Fibroblast of lung (primary cell): ENCODE measurements around the gene OLA1. TPM values are rescaled to one million over a fixed set of nuclear protein-coding genes. Genes with fewer than 3 reads are reported as not detected.

Experiments used
- DNase-seq, 2 donors: peaks; one replicate each; pipeline versions ENCODE4 v3.0.0 to v3.0.0-alpha.2; 2010; ENCODE audit warnings: low read depth in 2 of 2
- H2AFZ ChIP-seq: 2 replicates; pipeline ENCODE4 v1.5.1; 2012; ENCODE audit warnings: low read length, control low read depth, inconsistent platforms
- H3K27ac ChIP-seq: 2 replicates; pipeline ENCODE4 v1.5.1; 2011; ENCODE audit warnings: low read length, control low read depth; ENCODE audit not compliant: insufficient read depth
- H3K27me3 ChIP-seq: 2 replicates; pipeline ENCODE4 v1.5.1; 2011; ENCODE audit warnings: mild to moderate bottlenecking, low read length; ENCODE audit not compliant: control insufficient read depth, insufficient read depth
- H3K36me3 ChIP-seq: 2 replicates; pipeline ENCODE4 v1.5.1; 2011; ENCODE audit warnings: low read length; ENCODE audit not compliant: control insufficient read depth, insufficient read depth
- H3K4me1 ChIP-seq: 2 replicates; pipeline ENCODE4 v1.5.1; 2011; ENCODE audit warnings: low read length; ENCODE audit not compliant: control insufficient read depth, insufficient read depth; ENCODE audit errors: extremely low read depth
- H3K4me2 ChIP-seq: 2 replicates; pipeline ENCODE4 v1.5.1; 2011; ENCODE audit warnings: low read length, control low read depth; ENCODE audit not compliant: insufficient read depth; ENCODE audit errors: extremely low read depth
- H3K4me3 ChIP-seq, 4 experiments: fragments of 200-600 bp in 1 of 4; sonication (generic) in 1 of 4; replicated peaks in 1 of 4; 2 replicates each; pipeline ENCODE4 v1.5.1; 2011 to 2016; ENCODE audit warnings: low read length in 4 of 4, low read depth in 3 of 4, mild to moderate bottlenecking in 3 of 4, control low read depth in 2 of 4, inconsistent platforms in 1 of 4, mixed read lengths in 1 of 4; ENCODE audit not compliant: insufficient read depth in 1 of 4; ENCODE audit errors: control extremely low read depth in 1 of 4
- H3K79me2 ChIP-seq: 2 replicates; pipeline ENCODE4 v1.5.1; 2012; ENCODE audit warnings: mild to moderate bottlenecking, low read length, inconsistent platforms; ENCODE audit not compliant: control insufficient read depth, insufficient read depth
- H3K9ac ChIP-seq: 2 replicates; pipeline ENCODE4 v1.5.1; 2011; ENCODE audit warnings: mild to moderate bottlenecking, low read length, control low read depth; ENCODE audit not compliant: insufficient read depth
- H3K9me3 ChIP-seq: 2 replicates; pipeline ENCODE4 v1.5.1; 2012; ENCODE audit warnings: low read depth, low read length; ENCODE audit not compliant: control insufficient read depth, insufficient read depth
- H4K20me1 ChIP-seq: 2 replicates; pipeline ENCODE4 v1.5.1; 2011; ENCODE audit warnings: low read length; ENCODE audit not compliant: control insufficient read depth, insufficient read depth; ENCODE audit errors: extremely low read depth
- EZH2 ChIP-seq: IDR thresholded peaks from 2 replicates; pipeline ENCODE4 v1.5.1; 2012; ENCODE audit warnings: low read length, control low read depth, mild to moderate bottlenecking; ENCODE audit errors: missing control alignments
- polyA plus RNA-seq, 2 donors: library from polyadenylated mRNA; depleted of rRNA in 1 of 2; stranded (reverse) in 1 of 2; unstranded in 1 of 2; fragments of >200 nt; gene quantifications; 2 replicates each; pipeline ENCODE4 v1.2.1, GENCODE V29; 2011 to 2012; ENCODE audit warnings: missing spikeins in 1 of 2
- total RNA-seq: library from RNA; depleted of rRNA; stranded (reverse); fragments of >200 nt; gene quantifications from 2 replicates; pipeline ENCODE4 v1.2.1, GENCODE V29; 2014
- TF ChIP-seq, protein P1 (sequence below), 2 donors: IDR thresholded peaks in 1 of 2; conservative IDR thresholded peaks in 1 of 2; 1 replicate in 1 of 2; 2 replicates in 1 of 2; pipeline ENCODE4 v1.5.1; 2011 to 2012; ENCODE audit warnings: low read length in 2 of 2, control low read depth in 1 of 2, inconsistent platforms in 1 of 2, low read depth in 1 of 2, mild to moderate bottlenecking in 1 of 2

The OLA1 gene
- total and polyA plus RNA-seq, 2 donors (not counting 1 experiment from before 2014, with no cell fraction given) = 74.3 to 91.4 TPM

DNA sequence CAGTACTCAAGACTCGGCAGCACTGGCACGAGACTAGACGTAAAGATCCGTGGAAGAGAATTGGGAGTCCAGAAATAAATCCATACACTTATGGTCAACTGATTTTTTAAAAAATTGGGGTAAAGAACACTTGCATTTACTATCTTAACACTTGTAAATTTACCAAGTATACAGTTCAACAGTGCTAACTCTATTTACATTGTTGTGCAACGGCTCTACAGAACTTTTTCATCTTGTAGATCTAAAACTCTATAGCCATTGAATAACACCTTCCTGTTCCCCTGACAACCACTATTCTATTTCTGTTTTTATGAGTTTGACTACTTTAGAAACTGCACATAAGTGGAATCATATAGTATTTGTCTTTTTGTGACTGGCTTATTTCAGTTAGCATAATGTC, 153.8 kb downstream of the OLA1 start:
- Histone ChIP-seq H4K20me1 (no peaks in the 10 kb centered on the region), H3K4me2 (no peak overlapping the region), H3K36me3 (no peaks in the 10 kb centered on the region), H3K9ac (no peak overlapping the region), H3K4me3 (no peak overlapping the region), H2AFZ (no peak overlapping the region), H3K27me3 (no peaks in the 10 kb centered on the region), H3K4me1 (no peaks in the 10 kb centered on the region), H3K79me2 (no peaks in the 10 kb centered on the region), H3K9me3 (no peaks in the 10 kb centered on the region), H3K27ac (no peak overlapping the region)
- DNase-seq = no peak
- TF ChIP-seq EZH2 = no peak
- TF ChIP-seq, protein P1, sequence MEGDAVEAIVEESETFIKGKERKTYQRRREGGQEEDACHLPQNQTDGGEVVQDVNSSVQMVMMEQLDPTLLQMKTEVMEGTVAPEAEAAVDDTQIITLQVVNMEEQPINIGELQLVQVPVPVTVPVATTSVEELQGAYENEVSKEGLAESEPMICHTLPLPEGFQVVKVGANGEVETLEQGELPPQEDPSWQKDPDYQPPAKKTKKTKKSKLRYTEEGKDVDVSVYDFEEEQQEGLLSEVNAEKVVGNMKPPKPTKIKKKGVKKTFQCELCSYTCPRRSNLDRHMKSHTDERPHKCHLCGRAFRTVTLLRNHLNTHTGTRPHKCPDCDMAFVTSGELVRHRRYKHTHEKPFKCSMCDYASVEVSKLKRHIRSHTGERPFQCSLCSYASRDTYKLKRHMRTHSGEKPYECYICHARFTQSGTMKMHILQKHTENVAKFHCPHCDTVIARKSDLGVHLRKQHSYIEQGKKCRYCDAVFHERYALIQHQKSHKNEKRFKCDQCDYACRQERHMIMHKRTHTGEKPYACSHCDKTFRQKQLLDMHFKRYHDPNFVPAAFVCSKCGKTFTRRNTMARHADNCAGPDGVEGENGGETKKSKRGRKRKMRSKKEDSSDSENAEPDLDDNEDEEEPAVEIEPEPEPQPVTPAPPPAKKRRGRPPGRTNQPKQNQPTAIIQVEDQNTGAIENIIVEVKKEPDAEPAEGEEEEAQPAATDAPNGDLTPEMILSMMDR (conservative IDR thresholded peaks at IDR 0.05 in 1 of 2, IDR thresholded peaks at IDR 0.05 in 1 of 2; ENCODE audit: low read depth in 1 of 2, low read length in 2 of 2) = no peak

- Histone ChIP-seq H3K27ac (no peak overlapping the region), H2AFZ (no peak overlapping the region), H3K9ac (no peak overlapping the region), H3K4me1 (no peaks in the 10 kb centered on the region), H3K79me2 (no peaks in the 10 kb centered on the region), H3K4me2 (no peak overlapping the region), H3K36me3 (no peaks in the 10 kb centered on the region), H4K20me1 (no peaks in the 10 kb centered on the region), H3K4me3 (no peak overlapping the region), H3K27me3 (no peaks in the 10 kb centered on the region), H3K9me3 (no peaks in the 10 kb centered on the region)
- DNase-seq = no peak
- TF ChIP-seq, protein P1 (conservative IDR thresholded peaks at IDR 0.05 in 1 of 2, IDR thresholded peaks at IDR 0.05 in 1 of 2; ENCODE audit: low read depth in 1 of 2, low read length in 2 of 2) = no peak
- TF ChIP-seq EZH2 = no peak
Measured at GRCh38 chr2:174090476-174090875, 157.9 kb downstream of the OLA1 start.

- no peaks in the 10 kb centered on the region for H3K4me1 ChIP-seq
- H3K4me3 ChIP-seq = no peak overlapping the region
- no peaks in the 10 kb centered on the region for H3K79me2 ChIP-seq
- no peaks in the 10 kb centered on the region for H3K9me3 ChIP-seq
- DNase-seq = no peak
- H3K36me3 ChIP-seq = no peaks in the 10 kb centered on the region
- no peaks in the 10 kb centered on the region for H4K20me1 ChIP-seq
- H3K4me2 ChIP-seq = no peak overlapping the region
- no peak overlapping the region for H2AFZ ChIP-seq
- TF ChIP-seq EZH2 = no peak
- TF ChIP-seq, protein P1 (conservative IDR thresholded peaks at IDR 0.05 in 1 of 2, IDR thresholded peaks at IDR 0.05 in 1 of 2; ENCODE audit: low read depth in 1 of 2, low read length in 2 of 2) = no peak
- H3K27ac ChIP-seq = no peak overlapping the region
- H3K27me3 ChIP-seq = no peaks in the 10 kb centered on the region
- no peak overlapping the region for H3K9ac ChIP-seq
Measured at GRCh38 chr2:174088706-174089460, 159.4 kb downstream of the OLA1 start.
